HG03378 (cell line): ENCODE results near the gene NPHP4.

Experiments
- ATAC-seq: cut with Tn5 transposase; IDR thresholded peaks from one replicate; pipeline ENCODE4 v1.9.1; 2021; ENCODE audit warnings: mild to moderate bottlenecking, moderate library complexity; ENCODE audit not compliant: unreplicated experiment

NPHP4 gene

DNA sequence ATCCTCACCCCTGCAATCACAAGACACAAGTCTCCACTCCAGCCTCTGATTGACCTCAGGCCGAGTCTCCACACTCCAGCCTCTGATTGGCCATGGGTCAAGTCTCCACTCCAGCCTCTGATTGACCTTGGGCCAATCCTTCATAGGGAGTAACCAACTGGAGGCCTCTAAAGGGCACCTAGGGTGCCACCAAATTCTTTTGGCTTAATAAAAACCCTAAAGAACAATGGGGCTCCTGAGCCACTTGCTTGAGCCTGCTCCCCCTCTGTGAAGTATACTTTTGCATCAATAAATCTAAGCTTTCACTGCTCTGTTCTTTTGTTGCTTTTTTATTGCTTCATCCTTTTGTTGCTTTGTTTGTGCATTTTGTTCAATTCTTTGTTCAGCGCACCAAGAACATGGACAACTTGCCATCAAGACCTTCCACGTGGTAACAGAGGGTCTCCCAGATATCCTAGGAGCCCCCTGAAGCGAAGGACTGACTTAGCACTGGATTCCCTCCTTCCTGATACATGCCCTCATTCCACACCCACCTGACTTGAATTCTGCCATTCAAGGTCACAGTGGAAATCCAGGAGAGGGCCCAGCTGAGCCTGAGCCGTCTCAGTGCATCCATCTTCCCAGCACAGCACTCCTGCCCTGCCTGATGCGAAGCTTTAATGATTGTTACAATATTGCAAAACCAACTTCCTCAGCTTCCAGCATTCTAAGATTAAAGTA, 152.9 kb downstream of the NPHP4 start:
- no peak for ATAC-seq

DNA sequence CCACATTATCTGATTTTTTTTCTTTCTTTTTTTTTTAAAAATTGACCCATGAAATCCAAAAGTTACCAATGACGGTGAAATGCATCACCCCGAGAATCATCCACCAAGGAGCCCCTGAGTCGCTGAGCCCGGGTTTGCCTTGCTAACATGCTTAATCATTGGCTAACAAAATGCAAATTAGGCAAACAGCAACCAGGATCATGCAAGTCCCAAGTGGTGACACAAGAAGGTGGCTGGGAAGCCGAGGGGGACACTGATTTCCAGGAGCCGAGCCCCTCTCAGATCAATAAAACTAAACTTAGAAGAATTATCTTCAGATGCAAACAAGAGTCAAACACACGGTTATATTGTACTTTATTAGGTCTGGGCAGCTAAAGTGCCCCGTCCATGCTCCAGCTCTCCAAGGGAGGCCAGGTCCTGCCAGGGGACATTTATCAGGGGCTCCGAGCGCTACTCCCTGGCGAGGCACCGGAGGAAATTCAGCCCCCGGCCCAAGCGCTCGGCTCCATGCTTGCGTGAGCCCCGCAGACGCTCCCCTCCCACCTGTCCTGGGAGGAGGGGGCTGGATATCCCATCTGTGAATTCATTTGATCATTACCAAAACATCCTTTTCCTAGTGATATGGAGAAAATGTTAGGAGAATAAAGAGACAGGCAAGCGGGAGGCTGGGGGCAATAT, 154.1 kb downstream of the NPHP4 start:
- no peak for ATAC-seq

DNA sequence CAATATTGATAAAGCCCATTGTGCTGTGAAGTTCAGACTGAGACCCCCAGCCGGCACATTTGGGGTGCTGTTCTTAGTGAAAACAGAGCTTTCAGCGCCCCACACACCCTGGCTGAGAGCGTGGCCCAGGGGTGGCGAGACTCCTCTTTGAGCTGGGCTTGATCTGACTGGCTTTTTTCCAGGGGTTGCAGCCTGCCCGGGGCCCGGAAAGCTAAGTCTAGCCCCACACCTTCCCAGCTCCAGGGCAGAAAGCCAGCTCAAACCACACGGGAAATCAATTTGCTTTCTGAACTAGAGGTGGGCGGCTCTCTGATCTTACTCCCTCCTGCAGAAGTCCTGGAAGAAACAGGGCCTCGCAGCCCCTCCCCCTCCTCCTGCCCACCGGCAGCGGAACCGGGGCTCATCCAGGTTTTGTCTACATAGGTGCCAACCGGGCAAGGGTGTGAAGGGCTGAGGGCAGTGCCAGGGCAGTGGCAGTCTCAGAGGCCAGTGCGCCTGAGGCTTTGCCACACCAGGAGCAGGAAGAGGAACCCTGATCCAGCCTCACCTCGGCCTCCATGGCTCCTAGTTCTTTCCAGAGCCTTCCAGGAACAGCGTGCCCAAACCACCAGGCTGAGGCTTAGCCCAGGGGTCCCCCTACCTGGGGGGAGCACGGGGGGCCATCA, 155.3 kb downstream of the NPHP4 start:
- ATAC-seq = no peak

DNA sequence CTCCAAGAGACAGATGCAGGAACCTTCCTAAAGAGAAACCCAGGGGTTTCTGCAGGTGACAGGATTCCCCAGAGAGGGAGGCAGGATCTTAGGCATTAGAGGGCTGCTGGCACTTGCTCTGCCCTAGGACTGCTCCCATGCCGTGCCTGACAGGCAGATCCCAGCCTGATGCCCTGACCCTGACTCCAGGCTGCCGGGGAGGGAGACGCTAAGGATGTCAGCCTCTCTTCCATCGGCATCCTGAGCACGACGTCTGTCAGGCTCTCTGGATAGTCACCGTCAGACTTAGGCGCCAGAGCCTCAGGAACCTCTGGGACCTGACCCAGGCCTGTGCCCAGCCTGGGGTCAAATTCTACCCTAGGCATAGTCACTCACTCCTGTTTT, 157.1 kb downstream of the NPHP4 start:
- no peak for ATAC-seq

DNA sequence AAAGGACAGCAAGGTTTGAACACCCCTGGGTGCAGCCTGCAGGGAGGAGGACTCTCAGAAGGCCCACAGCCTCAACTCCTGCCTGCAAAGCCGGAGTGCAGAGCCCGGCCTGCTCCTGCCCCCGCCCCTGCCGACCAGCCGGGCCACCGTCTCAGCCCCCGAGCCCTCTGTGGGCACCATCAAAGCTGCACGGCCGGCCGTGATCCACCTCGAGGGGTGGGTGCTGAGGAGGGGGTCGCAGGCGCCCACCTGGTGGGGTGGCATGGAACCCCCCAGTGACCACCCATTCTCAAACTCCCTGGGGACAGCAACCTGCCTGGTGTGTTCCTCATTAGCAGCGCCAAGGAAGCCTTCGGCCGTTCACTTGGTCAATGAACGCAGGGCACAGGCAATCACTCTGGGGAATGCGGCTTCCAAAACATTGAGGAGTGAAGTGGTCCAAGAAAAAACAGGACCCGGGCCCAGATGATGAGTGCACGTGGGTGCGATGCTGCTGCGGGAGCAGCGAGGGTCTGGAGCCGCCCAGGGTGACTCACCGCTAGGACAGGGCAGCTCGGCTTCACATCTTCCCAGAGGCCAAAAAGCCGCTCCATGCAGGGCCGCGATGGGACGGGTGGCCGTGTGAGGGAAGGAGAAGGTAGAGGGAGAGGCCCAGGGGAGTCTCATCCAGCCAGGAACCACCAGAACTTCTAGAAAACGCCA, 157.6 kb downstream of the NPHP4 start:
- no peak for ATAC-seq

DNA sequence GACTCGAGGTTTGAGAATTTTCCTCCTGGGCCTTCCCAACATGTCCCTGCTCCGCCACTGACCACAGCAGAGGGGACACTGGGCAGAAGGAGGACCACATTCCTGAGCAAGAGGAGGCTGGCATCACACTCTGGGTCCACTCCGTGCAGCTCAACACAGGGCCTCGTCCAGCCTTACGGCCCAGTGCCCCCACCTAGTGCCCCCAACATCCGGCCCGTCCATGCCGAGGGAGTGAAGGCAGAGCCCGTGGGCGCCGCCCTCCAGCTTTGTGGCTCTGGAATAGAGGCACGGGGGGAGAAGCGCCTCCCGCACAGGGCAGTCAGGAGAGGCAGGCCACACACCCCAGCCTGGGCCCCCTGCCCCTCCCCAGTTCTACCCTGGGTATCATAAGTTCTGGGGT, 158.3 kb downstream of the NPHP4 start:
- ATAC-seq = no peak

DNA sequence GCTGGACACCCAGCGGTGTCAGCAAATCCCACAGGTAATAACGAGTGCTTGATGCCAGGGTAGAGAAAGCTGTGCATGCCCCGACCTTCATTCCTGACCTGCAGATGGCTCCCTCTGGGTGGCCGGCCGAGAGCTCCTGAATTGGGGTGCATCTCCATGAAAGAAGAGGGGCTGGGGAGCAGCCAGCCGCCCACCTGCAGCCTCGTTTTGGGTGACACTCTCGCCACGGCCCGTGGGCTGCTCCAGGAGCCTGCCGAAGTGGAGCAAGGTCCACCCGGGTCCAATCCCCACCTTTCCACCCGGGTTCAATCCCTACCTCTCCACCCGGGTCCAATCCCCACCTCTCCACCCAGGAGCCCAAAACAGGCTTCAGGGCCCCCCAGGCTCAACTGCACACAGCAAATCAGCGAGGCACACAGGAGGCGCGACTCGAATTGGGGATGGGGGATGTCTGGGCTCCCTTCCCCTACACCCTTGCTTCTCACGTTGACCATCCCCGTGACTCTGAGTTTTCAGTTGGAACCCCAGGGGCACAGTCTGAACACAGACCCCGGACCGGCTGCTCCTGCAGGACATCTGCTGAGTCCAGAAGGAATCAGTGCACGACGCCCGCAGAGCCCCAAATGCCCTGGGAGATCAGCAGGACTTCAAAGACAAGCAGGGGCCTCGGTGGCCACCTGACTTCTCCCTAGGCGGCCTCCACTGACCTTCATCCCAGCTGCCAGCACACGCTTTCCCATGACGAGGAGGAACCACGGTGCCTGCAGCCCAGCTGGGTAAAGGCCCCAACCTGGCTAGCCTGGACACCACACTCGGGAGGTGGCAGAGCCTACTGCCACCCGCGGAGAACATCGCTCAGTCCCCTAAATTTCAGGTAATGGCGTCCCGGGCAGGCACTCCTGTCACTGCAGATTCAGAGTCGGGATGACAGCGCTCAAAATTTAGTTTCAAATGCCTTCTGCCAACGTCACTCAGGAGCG, 159.0 kb downstream of the NPHP4 start:
- no peak for ATAC-seq

DNA sequence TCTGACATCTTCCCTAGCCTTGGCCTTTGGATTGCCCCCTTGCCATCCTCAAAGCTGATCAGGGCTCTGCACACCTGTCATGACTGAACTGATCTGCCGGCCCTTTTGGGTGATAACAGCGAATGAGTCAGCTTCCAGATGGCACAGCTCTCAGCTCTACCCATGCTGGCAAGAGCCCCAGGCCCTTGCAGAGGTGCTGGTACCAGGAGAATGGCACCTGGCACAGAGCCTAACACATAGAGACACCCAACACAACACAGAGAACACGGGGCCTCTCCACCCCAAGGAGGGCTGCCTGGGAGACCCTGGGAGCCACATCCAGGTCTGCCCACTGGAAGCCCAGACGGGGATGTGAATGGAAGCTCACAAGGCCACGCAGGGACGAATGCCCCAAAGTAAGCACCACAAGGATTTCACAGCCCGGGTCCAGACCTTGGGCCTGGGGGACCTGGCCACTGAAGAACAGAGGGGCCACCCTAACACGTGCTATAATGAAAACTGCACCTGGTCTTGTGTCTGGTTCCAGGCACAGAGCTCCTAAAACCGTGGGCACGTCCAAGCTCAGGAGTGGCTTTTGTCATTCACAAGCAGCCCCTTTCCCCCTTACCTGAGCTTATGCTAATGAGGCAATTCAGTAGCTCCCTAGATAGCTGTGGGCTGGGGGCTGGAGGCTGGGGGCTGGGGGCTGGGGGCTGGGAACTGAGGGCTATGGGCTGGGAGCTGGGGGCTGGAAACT, 160.5 kb downstream of the NPHP4 start:
- ATAC-seq = no peak

DNA sequence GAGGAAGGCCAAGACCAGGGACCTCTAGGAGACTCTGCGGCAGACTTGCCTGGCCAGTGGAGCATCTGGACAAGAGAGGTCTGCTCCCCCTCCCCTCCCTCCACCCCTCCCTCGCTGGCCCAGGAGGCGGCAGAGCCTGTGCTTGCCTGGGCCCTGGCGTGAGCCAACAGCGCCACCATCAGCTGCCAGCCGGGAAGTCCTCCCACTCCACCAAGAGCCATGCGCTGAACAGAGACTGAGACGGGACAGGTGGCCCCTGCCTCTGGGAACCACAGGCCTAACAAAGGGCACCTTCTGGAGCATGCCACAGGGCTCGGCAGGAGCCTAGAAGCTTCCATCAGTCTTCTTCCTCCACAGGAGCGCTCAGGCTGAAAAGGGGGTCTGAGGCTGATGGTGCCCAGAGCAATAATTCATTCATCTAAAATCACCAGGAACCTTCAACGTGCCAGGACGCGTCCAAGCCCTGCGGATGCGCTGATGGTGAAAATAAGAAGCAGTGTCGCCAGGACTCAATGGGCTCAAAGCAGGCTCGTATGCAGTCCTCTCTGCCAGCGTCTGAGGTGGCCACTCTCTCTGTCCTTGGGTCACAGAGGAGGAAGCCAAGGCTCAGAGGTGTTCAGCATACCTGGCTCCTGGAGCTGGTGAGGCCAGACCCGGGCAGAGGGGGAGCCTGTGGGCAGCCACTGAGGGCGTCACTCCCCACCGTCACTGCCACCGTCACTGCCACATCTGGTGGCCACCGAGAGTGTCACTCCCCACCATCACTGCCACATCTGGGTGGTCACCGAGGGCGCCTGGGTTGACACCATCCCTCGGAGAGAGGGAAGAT, 161.2 kb downstream of the NPHP4 start:
- no peak for ATAC-seq

DNA sequence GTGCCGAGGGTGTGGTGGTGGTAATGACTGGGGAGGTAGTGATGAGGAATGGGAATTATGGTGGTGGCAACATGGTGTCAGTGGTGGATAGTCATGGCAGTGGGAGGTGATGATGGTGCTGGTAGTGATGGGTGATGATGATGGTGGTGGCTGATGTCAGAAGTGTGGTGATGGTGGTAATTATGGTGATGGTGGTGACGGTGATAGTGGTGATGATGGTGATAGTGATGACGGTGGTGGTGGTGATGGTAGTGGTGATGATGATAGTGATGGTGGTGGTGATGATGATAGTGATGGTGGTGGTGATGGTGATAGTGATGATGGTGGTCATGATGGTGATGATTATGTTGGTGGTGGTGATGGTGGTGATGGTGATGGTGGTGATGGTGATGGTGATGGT, 162.8 kb downstream of the NPHP4 start:
- ATAC-seq = no peak

DNA sequence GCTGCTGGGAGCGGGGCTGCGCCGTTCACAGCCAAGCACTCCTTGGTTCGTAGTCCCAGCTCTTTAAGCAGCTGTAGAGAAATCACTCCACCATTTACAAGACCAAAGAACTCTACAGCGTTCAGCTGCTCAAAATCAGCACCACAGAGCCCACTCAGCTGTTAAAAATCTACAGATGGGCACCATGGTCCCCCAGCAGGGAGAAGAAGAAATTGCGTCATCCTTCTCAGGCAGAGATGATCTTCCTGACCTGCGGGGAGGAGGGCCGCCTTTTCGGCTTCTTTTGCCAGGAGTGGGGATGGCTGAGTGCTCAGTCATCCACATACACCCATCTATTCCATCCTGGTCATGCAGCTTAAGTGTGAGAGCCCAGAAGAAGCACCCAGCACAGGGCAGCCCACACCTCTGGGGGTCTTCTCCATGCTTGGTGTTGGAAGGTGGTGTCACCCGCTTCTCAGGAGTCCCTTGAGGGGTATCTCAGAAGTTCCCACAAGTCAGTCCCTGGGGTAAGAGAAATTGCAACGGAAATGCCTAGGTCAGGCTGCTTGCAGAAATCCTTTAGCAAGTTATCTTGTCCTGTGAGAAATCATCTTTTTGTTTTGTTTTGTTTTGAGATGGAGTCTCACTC, 163.8 kb downstream of the NPHP4 start:
- ATAC-seq = no peak

DNA sequence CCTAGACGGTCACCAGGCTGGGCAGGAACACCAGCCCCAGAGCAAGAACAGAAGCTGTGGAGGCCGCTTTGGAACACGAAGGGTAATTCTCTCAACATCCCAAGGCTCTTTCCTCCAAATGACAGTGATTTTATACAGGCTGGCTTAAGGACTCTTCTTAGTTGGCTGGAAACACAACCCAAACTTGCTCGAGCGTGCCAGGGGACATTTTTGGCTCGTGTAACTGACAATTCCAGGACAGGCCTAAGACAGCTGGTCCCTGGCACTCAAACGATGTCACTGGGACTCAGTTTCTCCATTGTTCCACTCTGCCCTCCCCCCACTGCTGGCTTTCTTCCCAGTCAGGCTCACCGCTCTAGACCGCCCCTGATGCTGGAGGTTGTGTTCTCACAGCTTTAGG, 164.7 kb downstream of the NPHP4 start:
- no peak for ATAC-seq

DNA sequence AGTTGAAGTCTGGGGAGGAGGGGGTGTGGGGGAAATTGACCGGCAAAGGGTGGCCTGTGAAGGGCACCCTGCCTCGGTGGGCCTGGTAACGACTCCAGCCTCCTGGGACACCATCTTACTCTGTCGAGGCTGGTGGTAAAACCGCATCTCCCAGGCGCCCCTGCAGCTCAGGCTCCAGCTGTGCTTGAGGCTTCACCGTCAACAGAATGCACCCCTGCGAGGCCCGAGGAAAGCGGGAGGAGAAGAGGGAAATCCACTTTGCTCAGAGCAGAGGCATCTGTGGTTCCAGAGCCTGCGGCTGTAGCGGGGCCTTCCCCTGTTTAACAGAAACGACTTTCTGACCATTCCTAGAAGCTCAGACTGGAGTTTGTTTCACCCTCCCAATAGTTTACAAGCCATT, 165.6 kb downstream of the NPHP4 start:
- no peak for ATAC-seq

DNA sequence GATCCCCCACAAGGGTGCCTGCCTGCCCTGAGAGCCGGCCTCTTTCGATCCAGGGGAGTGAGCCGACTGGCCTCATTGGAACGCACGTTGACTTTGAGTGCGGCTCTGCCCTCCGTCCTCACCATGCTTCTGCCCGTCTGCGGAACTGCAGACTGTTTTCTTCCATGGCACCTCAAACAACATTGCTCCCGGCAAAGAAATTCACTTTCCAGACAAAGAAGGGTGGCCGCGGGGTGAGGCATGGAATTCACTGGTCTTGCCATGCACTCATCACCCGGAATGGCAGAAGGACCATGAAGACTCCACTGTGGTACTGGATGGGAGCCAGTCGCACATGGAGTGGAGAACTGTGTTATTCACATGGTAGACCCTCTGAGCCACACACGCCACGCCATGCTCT, 169.5 kb downstream of the NPHP4 start:
- ATAC-seq = no peak

DNA sequence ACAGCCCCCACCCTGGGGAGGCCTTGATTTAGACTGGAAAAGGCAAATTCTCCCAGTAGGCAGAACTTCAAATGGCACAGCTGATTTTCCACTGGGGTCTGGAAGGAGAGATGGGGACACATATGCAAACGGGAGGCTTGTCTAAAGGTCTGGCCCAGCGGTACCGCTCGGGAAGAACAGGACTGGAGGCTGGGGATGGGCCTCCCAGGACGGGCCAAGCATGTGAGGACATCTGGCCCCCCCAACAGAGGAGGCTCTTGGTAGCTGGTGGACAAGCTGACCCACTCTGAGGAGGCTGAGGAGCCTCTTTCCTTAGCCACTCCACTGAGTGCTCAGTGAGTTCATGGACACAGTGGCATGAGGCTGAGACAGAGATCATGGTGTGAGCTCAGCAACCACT, 170.0 kb downstream of the NPHP4 start:
- no peak for ATAC-seq

DNA sequence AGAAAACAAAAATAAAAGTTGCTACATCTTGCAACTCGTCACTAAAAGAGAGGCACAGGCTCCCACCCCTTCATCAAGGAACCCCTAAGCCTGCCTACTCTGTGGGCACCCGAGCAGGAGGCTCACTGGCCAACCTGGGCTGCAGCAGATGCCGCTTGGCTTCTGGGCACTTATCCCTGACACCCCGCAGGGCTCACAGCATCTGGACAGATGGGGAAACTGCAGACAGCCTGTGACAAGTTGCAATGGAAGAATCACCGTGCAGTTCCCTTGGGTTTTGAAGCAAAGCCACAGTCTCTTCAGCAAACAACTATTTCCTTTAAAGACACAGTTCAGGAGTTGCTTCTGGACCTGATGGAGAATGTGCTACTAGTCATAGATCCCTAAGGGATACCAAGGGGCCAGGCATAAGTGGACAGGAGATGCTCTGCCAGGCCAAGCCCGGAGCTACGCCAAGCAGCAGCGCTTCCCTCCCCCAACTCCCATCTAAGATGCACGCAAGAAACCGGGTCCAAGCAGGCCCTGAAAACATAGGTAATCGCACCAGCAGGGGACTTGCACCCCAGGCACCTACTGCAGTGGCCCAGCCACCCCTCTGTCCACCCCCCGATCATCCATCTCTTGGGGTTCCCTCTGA, 170.6 kb downstream of the NPHP4 start:
- no peak for ATAC-seq

DNA sequence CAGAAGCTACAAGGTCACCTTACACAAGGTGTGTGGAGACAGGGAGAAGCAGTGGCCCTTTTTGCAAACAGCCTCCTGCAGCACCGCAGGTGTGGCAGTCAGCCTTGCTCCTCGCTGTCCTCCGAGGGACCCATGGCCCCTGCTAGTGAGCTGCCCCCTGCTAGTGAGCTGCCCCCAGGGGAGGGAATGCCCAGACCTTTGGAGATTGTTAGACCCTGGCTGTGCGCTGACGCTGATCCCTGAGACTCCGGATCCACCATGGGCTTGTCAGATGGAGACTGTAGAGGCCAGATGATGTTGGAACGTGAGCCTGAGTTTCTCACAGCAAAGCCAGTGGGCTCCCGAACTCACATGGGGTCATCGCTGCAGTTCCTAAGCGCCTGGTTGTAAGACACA, 172.2 kb downstream of the NPHP4 start:
- ATAC-seq = no peak

DNA sequence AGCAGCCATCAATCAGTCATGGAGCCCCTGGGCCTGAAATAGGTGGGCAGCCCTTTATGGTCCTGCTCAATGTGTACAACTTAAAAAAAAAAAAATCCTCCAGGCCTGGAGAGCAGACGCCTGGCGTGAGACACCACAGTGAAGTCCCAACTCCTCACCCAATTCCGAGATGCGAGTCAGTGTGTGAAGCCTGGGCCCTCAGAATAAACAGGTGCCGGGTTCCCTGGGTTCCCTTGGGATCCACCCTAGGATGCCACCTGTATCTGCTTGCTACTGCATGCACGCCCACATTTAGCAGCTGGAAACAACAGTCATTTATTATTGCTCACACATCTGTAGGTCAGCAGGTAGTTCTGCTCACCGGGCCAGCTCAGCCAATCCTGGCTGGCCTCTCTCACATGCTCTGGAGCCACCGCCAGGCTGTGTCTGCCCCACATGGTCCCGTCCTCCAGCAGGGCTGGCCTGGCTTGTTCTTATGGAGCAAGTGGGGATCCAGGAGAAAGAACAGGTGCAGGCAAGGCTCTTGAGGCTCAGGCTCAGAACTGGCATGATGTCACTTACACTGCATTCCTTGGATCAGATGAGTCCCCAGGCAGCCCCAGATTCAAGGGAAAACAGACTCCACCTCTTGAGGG, 172.7 kb downstream of the NPHP4 start:
- ATAC-seq = no peak
